Activated effector memory CD4-positive, alpha-beta T cell treated with anti-CD3 and anti-CD28 coated beads, Interleukin-2, amount 50 U/mL, for 16 hours (primary cell): Measurements from ENCODE around the gene EEF1A2.

Source experiments
- DNase-seq: peaks from one replicate; pipeline ENCODE4 v3.0.0-alpha.2; 2020

The EEF1A2 gene

DNA sequence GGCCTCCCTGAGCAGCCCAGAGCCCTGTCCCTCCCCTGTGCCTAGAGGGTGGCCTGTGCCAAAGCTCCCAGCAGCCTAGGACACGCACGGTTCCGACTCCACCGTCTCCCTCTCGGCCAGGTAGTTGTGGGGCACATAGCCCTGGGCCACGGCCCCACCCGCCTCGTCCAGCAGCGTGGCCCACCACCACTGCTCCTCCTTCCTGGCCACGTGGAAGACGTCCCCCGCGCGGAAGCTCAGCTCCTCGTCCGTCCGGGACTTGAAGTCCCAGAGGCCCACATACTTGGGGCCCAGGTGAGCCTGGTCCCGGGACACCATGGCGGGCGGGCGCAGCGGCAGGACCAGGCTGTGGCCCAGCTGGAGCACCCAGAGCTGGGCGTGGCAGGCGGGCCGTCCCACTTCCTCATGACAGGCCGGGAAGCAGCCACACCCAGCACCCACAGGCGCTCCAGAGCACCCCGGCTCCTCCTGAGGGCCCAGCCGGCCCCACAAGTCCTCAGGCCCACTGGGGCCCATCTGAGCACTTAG is 38.2 kb upstream of the EEF1A2 start, which contains the start of gene PTK6:
Gene PTK6 (minus strand): TSS at position 380 of the 528 bp plus-strand sequence. CDS start 62 bp downstream, at position 318.
- DNase-seq, result peak; percentile 72

DNA sequence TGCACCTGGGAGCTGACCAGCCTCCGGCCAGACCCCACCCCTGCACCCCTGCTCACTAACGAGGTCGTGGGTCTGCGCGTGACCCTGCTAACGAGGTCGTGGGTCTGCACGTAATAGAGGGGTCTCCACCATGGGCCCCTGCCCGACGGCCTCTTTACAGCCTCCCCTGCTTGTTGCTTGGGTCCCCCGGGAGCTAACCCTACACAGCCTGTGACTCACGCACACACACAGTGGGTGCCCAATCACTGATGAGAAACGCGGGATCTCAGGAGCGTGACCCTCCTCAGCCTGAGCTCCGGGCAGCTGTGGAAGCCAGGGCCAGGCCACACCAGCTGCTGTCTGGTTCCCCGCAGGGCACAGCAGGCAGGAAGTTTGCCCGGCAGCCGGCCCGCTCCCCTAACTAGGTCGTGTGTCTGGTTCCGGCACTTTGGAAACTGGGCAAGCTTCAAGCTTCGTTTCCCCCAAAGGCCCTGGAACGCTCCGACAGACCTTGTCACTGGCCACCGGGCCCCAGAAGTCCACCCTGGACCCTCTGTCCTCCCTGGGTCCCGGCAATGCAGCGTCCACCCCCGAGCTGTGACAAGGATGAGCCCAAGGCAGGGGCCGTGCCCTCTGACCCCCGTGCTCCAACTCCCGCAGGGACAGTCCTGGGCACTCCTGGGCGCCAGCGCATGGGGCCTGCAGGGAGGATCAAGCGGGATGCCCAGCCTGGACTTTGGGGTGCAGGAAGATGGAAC is 37.5 kb upstream of the EEF1A2 start:
- no peak for DNase-seq

DNA sequence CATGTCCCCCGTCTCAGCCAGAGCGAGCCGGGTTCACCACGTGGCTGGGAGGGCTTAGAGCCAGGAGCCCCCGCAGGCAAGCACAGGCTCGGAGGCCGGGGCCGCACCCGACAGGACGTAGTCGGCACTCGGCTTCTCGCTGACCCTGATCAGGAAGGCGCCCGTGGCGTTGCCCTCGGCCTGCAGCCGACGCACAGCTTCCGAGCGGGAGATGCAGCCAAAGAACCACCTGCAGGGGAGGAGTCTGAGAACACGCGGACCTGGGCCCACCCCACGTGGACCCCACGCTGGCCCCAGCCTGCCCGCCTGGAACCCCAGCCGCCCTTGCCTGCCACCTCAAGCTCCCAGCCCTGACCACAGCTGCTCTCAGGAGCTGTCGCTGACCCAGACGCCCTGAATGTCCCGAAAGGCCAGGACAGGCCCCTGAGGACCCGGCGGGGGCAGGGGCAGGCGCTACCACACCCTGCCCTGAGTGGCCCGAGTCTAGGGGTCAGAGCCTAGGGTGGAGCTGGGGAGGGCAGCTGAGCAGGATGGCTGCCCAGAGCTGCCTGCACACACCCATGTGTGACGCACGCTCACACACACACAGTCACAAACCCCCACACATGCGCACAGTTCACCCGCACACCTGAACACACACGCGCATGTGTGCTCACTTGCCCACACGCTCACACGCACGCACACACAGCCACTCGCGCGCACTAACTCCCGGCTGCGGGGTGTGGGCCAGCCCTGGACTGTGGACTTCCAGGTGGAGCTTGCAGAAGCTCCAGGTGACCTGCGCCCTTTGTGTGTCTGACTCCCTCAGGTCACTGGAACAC is 36.2 kb upstream of the EEF1A2 start:
- DNase-seq, result no peak

DNA sequence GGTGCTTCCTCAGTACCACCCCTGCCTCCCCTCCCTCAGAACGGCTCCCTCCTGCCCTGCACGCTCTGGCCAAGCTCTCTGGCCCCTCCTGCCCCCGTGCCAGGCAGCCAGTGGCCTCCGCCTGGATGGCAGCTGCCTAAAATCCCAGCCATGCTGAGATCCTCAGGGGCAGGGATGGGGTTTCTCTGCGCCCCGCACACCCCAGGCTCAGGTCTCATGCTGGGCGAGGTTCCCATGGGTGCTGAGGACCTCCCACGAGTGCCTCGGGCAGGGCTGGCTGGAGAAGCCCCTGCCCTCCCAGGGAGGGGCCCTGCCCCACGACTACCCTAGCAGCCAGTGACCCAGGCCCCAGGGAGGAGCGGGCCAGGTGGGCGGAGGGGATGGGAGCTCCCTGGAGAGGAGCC is 35.5 kb upstream of the EEF1A2 start:
- no peak for DNase-seq

DNA sequence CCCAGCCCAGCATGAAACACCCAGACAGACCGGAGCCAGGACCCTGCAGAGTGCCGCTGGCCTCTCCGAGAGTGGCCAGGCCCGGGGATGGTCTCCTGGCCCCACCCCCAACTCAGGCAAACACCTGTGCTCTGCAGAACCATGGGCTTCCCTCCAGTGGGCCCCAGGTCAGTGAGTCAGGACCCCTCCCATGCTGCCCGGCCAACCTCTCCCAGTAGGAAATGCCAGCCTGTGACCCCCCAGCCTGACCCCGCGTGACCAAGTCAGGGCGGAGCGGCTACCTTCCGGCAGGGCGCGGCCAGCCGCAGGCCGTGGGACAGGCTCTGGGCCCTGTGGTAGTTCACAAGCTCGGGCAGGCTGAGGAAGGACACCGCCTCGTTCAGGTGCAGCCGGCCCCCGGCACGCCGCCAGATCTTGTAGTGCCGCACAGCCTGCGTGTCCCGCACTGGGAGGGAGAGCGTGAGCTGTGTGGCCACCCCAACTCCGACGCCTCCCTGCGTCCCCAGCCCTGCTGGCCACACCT is 35.0 kb upstream of the EEF1A2 start:
- DNase-seq, result no peak

DNA sequence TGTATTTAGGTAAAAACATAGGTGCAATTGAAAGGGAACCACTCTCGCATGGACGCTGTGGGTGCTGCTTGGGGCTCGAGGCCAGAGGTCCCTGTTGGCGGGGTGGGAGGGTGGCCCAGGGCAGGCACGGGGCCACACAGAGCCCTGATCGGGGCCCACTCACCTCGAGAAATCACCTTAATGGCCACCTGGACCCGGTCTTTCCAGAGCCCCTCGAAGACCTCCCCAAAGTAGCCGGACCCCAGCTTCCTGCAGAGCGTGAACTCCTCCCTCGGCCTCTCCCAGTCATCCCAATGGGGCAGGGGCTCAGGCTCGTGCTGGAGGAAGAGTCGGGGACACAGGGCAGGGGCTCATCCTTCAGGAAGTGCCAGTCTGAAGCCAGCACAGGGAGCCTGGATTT is 34.5 kb upstream of the EEF1A2 start:
- no peak for DNase-seq

DNA sequence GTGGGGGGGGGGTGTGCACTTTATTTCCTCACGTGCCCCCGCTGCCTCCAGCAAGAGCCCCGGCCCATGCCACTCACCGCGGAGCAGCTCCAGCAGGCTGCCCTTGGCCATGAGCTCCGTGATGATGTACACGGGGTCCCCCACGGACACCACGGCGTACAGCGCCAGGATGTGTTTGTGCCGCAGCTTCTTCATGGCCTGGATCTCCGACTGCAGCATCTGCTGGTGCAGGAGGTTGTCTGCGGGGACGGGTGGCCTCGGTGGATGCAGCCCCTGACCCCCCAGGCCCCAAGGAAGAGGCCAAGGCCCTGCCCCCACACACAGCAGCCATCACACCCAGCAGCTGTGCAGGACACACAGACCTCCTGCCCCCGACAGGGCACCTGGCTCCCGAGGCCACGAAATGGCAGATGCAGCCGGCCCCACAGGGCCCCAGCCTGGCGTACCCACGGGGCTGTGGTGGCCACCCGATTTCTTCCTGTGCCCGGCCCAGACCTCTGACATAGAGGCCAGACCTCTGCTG is 33.6 kb upstream of the EEF1A2 start:
- DNase-seq, result no peak

DNA sequence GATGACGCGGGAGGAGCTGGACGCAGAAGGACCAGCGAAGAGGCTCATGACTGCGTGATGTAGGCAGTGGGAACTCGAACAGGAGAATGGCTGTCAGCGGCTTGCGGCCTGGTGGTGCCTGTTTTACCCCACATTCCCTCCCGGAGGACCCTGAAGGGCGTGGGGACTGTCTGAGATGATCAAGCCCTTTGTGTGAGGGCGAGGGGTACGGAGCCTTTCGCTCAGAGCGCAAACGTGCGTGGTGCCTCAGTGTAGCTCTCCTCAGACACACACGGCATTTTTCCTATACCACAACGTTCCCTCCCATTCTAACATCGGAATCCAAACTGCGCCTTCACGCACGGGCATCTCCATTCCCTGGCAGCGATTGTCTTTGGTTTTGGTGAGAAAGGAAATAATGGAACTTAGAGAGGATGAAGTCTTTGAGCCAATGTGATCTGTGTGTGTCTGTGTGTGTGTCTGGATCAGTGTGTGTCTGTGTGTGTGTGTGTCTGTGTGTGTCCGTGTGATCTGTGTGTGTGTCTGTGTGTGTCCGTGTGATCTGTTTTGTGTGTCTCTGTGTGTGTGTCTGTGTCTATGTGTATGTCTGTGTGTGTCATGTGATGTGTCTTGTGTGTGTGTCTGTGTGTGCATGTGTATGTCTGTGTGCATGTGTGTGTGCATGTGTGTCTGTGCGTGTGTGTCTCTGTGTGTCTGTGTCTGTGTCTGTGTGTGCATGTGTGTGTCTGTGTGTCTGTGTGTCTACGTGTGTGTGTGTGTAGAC is 33.0 kb upstream of the EEF1A2 start:
- DNase-seq, result no peak

DNA sequence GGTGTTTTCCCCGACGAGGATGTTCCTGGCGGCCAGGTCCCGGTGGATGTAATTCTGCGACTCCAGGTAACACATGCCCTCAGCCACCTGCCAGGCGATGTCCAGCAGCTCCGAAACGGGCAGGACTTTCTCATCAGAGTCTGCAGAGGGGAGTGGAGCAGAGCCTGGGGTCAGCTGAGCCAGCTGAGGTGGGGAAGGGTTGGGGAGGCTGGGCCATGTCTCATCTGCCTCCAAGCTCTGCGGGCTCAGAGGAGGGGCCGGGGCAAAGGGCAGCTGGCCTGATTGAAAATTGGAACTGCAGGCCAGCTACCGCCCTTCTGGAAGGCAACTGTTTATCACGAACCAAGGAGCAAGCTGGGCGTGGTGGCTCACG is 31.9 kb upstream of the EEF1A2 start:
- DNase-seq, result no peak

DNA sequence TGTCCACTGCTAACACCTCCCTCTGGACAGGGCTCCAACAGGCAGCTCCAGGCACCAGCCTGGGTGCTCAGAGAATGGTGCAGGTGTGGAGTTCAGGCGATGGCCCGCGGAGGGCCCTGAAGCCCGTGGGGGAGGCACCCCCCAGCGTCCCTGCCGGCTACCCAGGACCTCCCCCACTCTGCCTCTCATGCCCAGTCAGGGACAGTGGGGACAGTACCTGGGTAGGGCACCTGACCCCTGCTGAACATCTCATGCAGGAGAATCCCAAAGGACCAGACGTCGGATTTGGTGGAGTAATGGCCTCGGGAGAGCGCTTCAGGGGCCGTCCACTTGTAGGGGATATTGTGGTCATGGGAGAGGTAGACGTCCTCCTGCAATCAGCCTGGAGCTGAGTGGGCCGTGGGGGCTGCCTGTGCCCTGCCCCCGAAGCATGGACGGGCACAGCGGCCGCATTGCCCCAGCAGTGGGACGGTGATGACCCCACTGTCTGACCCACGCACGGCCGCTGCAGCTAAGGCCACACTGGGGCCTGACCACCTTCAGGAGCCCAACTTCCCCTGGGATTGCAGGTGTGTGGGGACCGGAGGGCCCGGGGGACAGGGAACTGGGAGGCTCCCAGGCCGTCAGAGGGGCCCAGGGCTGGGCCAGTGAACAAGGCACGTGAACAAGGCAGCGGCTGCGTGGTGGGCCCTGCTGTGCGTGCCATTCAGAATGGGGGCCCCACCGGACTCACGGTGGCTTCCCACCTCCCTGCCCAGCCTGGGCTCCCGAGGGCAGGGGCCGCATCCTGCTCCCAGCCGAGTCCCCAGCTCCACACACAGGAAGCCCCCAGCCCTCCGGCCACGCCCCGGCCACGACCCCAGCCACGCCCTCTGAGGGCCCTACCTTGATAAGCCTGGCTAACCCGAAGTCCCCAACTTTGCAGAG is 31.2 kb upstream of the EEF1A2 start:
- no peak for DNase-seq

DNA sequence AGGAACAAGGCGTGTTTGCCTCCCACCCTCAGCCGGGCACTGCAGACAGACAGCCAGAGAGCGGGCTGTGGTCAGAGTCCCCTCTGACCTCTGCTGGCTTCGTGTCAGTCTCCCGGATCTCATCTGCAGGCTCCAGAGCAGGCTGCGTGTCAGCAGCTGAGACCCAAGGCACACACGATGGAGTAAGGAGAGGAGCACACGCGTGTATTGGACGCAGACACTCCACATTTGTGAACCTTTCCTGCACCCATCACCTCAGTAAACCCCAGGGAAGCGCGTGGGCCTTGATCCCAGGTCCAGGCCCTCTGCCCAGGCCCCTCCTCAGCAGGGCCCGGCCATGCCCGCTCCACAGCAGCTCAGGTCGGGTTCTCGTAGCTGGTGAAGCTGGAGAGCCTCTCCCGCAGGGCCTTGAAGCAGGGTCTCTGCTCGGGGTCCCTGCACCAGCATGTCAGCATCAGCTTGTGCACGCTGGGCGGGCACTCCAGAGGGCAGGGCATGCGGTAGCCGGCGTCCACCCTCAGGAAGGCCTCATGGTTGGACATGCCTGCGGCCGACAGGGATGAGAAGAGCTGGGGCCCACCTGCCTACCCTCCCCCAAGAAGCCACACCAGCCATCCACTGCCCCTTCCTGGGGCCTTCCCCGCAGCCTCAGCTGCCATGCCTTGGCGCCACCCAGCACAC is 30.4 kb upstream of the EEF1A2 start:
- DNase-seq, result no peak

DNA sequence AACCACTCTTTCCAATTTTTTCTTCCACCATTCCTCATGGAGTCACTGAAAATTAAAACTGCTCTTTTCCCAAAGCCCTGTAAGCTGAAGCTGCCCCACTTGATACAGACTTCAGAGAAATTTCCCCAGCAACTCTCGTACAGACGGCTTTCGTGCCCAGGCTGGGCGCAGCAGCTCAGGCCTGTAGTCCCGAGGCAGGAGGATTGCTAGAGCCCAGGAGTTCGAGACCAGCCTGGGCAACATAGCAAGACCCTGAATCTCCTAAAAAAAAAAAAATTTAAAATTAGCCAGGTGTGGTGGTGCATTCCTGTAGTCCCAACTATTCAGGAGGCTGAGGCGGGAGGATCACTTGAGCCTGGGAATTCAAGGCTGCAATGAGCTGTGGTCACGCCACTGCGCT is 28.3 kb upstream of the EEF1A2 start:
- no peak for DNase-seq

DNA sequence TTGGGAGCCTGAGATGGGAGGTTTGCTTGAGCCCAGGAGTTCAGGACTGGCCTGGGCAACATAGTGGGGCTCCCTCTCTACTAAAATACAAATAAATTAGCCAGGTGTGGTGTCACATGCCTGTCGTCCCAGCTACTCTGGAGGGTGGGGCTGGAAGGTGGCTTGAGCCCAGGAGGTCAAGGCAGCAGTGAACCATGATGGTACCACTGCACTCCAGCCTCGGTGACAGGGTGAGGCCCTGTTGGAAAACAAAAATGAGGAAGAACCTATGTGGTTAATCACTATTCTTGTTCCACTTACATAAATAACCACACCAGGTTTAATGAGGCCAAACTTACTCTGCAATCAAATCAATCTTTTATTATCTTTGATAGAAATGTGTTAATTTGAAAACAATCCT is 27.1 kb upstream of the EEF1A2 start:
- DNase-seq, result no peak

DNA sequence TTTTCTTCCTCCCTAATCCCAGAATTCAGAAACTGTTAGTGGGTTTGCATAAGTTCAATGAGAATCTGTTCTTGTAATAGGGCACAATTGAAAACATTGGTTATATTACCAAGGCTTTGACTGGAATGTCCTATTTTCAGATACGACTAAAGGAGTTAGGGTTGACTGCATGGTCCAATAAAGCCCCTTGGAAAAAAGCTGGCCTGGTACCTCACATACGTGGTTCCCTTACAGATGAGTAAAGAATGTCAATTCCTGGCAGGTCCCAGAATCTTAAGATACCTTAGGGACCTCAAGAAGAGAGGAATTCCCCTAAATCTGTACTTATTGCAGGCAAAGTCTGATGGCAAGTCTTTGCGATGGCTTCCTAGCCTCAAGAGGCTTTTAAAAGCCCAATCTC is 26.3 kb upstream of the EEF1A2 start:
- no peak for DNase-seq

DNA sequence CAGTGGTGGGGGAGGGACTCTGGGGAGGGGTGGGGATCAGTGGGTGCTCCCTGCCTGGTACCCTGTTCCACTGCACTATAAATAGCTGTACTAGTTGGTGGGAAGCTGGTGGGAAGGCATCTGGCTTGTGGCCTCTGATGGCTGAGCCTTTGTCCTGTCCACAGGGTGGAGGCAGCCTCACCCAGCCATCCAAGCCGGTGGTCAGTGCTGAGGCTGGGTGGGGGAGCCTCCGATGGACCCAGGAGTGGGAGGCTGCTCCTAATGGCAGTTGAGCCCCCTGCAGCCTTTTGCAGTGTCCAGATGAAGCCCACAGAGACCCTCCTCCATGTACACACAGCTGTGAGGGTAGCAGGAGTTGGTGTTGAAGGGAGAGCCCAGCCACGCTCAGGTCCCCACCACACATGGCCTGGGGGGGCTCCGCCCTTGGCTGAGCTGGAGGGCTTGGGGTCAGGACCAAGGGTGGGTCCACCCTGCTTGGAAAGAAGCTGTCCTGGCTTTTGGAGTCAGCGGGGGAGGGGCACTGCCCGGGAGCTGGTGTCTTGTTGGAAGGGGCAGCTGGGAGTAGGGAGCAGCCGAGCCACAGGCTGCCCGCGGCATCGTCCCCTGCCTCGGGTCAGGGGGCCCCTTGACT is 24.2 kb upstream of the EEF1A2 start:
- peak; percentile 63 for DNase-seq

DNA sequence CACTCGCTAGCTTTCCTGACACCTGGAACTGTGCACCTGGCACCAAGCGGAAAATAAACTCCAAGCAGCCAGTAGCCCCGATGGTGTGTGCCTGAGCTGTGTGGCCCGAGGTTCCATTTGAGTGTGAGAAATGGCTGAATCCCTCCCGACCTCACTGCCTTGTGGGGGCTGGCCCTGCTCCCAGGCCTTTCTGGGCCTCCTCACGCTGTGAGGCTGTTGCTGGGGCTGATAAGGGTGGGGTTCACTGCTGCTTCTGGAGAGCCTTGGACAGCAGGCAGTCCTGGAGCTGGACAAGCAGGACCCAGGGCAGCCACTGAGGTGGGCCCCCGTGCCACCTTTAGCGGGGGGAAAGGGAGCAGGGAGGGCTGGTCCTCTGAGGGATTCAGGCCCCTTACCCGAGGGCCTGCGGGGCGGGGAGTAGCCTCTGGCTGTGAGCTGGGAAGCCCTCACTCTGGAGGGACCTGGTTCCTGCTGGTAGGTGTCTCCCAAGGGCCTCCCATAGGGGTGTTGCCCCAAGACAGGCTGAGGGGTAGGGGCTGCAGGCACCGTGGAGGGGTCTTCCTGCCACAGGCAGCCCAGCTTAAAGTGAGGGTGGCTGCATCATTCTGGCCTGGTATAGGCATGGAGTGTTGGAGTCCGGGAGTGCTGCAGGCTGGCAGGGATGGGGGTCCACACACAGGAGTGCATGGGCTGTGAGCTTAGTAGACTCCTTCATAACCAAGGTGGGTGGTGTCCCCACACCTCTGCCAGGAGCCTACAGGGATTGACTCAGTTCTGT is 23.4 kb upstream of the EEF1A2 start:
- peak; percentile 62 for DNase-seq

DNA sequence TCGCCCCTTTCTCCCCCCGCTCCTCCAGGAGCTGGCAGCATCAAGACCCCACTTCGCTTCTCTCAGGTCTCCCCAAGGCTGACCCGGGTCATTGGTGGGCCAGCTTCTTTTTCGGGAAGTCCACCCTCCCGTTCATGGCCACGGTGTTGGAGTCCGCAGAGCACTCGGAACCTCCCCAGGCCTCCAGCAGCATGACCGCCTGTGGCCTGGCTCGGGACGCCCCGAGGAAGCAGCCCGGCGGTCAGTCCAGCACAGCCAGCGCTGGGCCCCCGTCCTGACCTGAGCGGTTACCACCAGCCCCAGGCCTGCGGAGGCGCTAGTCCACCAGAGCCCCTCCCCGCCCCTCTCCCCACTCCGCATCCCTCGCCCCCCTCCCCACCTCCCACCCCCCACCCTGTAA is 22.7 kb upstream of the EEF1A2 start:
- DNase-seq, result no peak

DNA sequence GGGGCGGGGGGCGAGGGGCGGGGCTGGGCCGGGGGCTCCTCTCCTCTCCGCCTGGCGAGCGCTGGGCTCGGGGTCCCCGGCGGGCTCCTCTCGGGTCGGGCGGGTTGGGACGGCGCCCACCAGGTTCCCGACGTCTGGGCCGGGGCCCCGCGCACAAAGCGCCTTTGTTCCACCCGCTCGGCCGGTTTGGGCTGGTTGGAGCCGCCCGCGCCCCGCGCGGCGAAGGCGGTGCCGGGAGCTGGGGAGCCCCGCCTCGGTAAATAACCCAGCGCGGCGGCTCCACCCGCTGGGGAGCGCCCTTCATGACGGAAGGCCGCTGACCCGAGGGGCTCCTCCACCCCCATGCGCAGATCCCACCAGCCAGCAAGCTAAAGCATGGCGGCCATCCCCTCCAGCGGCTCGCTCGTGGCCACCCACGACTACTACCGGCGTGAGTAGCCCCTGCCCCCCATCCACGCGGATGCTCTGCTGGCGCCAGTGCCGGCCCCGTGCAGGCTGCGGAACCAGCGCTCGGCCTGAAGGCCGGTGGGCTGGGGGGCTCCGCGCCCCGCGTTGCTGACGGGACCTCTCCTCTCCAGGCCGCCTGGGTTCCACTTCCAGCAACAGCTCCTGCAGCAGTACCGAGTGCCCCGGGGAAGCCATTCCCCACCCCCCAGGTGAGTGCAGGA is 22.2 kb upstream of the EEF1A2 start:
- DNase-seq, result peak; percentile 90

DNA sequence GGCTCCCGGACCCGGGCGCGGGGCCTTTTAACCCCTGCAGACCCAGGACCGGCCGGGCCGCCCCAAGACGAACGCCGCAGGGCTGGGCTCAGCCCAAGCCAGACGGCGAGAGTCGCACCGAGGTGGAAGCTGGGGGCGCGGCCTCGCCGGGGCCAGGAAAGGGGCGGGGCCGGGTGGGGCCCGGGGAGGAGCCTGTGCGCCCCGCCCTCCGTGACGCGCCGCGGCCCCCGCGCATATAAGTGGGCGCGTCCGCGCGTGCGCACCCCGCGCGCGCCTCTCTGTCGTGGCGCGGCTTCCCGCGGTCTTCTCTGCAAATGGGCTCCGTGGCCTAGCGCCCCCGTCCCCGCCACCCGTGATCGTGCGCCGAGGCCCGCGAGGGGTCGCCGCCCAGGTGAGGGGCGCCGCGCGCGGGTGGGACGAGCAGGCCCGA is 21.6 kb upstream of the EEF1A2 start, which contains the start of gene PPDPF:
Gene PPDPF (plus strand): TSS at position 262 of the 430 bp plus-strand sequence. CDS start 544 bp downstream, outside the sequence.
- peak; percentile 94 for DNase-seq
